ENCODE data around the gene IL17D. TPM values are rescaled to one million over a fixed set of nuclear protein-coding genes. Genes with fewer than 3 reads are reported as not detected.
A peak's percentile ranks its signal among the peaks of the same experiment; 100 is the strongest.

Gene IL17D
- total and polyA plus RNA-seq, 2 donors (not counting 3 experiments of a cell fraction or from before 2014, with no cell fraction given) = 4.0 to 6.1 TPM

DNA sequence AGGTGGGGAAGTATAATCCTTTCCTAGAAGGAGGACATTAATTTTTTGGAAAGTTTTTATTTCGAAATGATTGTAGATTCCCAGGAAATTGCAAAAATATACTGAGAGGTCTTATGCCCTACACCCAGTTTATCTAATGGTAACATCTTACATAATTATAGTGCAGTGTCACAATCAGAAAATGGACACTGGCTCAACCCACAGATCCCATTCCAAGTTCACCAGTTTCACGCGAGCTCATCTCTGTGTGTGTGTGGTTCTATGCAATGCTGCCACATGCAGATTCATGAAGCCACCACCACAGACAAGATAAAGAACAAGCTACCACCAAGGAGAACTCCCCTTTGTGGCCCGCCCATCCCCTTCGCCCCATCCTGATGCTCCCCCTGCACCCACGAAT is 24.4 kb downstream of the IL17D start:
- intact Hi-C loops (cut with micrococcal nuclease) = no loop called here
- no peak overlapping the region for H2AFZ ChIP-seq (ENCODE audit: low read depth, low read length)
- H3K9me3 ChIP-seq (replicated peaks; ENCODE audit: control insufficient read depth, insufficient read depth, low read length) = no peaks in the 10 kb centered on the region
- CTCF ChIA-PET = interaction anchor here (0.5 to 1.2 kb wide), 3 partner anchors 16 to 216 kb away, joined by 3 read pairs; no protein-coding TSS in a partner anchor
- H3K27ac ChIP-seq (ENCODE audit: insufficient read depth, low read depth, low read length) = no peak overlapping the region
- H3K9me1 ChIP-seq (replicated peaks; ENCODE audit: control insufficient read depth, extremely low read depth, insufficient read depth, low read length) = no peaks in the 10 kb centered on the region
- POLR2A ChIA-PET = no interaction called here
- FAIRE-seq (no peak), DNase-seq (ENCODE audit: low read depth, low spot score) (no peak)
- no peak overlapping the region for H3K9ac ChIP-seq (replicated peaks; ENCODE audit: extremely low read depth, insufficient read depth, low read length)
- TF ChIP-seq GATA2 (IDR thresholded peaks at IDR 0.05; ENCODE audit: insufficient read depth, insufficient read length, low read depth, low read length) = no peak
- H4K20me1 ChIP-seq (replicated peaks; ENCODE audit: control insufficient read depth, extremely low read depth, insufficient read depth, low read length) = no peaks in the 10 kb centered on the region
- peaks cover 7% of the 10 kb centered on the region for H3K4me1 ChIP-seq (ENCODE audit: control insufficient read depth, extremely low read depth, insufficient read depth, low read length)
- H3K27me3 ChIP-seq (ENCODE audit: control insufficient read depth in 2 of 2, insufficient read depth in 2 of 2, low read length in 2 of 2) = no peaks in the 10 kb centered on the region
- H3K4me3 ChIP-seq (replicated peaks in 1 of 3; ENCODE audit: insufficient read depth in 1 of 3, low read depth in 1 of 3, low read length in 3 of 3) = no peak overlapping the region
- H3K4me2 ChIP-seq (ENCODE audit: insufficient read depth, low read length) = no peak overlapping the region
- no peaks in the 10 kb centered on the region for H3K36me3 ChIP-seq (ENCODE audit: control insufficient read depth in 2 of 2, extremely low read depth in 1 of 2, insufficient read depth in 2 of 2, low read length in 2 of 2)
- no TSS peak for BruUV-seq (replicated peaks)
- dilution Hi-C loops (cut with MboI; ENCODE audit: extremely low pct_ligation_motif_present, low sequenced_read_pairs) = no loop called here
- H3K79me2 ChIP-seq (ENCODE audit: control insufficient read depth, insufficient read depth, low read length) = no peaks in the 10 kb centered on the region

DNA sequence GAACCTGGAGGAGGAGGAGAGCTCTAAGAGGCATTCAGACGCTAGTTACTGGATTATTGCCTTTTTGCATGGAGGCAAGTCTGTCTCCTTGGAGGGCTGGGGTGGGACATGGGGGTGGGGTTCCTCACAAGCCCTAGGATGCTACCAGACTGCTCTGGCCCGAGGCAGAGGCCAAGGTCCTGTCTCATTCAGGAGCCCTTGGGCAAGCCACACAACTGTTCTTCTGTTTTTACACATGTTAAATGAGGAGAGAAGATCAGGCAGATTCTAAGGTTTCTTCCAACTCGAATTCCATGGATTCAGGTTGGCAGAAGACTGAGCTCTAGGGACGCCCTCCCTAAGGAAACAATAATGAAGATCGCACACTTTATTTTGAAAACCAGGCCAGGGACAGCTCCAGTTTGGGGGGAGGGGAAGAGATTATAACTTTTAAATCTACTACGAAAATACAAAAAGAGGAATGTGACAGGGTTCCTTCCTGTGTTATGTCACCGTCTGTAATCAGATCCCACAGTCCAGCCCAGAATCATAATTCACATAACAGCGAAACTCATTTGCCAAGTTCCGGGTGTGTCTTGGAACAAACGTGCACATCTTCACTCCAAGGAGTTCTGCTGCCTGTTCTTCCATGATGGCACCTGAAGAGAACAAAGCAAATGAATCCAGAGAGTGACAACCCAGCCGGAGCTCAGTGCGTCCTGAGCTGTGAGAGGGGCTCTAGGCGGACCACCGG is 25.2 kb downstream of the IL17D start:
- peak overlapping the region; percentile 7 for H3K27ac ChIP-seq (ENCODE audit: insufficient read depth, low read depth, low read length)
- DNase-seq (ENCODE audit: low read depth, low spot score) (peak; percentile 49), FAIRE-seq (peak; percentile 86)
- H3K9me1 ChIP-seq (replicated peaks; ENCODE audit: control insufficient read depth, extremely low read depth, insufficient read depth, low read length) = no peaks in the 10 kb centered on the region
- no peaks in the 10 kb centered on the region for H3K36me3 ChIP-seq (ENCODE audit: control insufficient read depth in 2 of 2, extremely low read depth in 1 of 2, insufficient read depth in 2 of 2, low read length in 2 of 2)
- peaks cover 7% of the 10 kb centered on the region for H3K4me1 ChIP-seq (ENCODE audit: control insufficient read depth, extremely low read depth, insufficient read depth, low read length)
- no peaks in the 10 kb centered on the region for H3K9me3 ChIP-seq (replicated peaks; ENCODE audit: control insufficient read depth, insufficient read depth, low read length)
- intact Hi-C loops (cut with micrococcal nuclease) = no loop called here
- no peaks in the 10 kb centered on the region for H3K79me2 ChIP-seq (ENCODE audit: control insufficient read depth, insufficient read depth, low read length)
- no peaks in the 10 kb centered on the region for H4K20me1 ChIP-seq (replicated peaks; ENCODE audit: control insufficient read depth, extremely low read depth, insufficient read depth, low read length)
- ChIA-PET CTCF (interaction anchor here (0.6 to 1.5 kb wide), 5 partner anchors 17 to 232 kb away, joined by 3 to 4 read pairs (median 3); no protein-coding TSS in a partner anchor), POLR2A (no interaction called here)
- no peaks in the 10 kb centered on the region for H3K27me3 ChIP-seq (ENCODE audit: control insufficient read depth in 2 of 2, insufficient read depth in 2 of 2, low read length in 2 of 2)
- TF ChIP-seq POLR2A (IDR thresholded peaks at IDR 0.05; ENCODE audit: low read depth, low read length) = no peak
- TF ChIP-seq GATA2 (IDR thresholded peaks at IDR 0.05; ENCODE audit: insufficient read depth, insufficient read length, low read depth, low read length) = peak; percentile 23
- no peak overlapping the region for H3K4me3 ChIP-seq (replicated peaks in 1 of 3; ENCODE audit: insufficient read depth in 1 of 3, low read depth in 1 of 3, low read length in 3 of 3)
- no TSS peak for BruUV-seq (replicated peaks)
- H3K4me2 ChIP-seq (ENCODE audit: insufficient read depth, low read length) = peak overlapping the region; percentile 38
- H2AFZ ChIP-seq (ENCODE audit: low read depth, low read length) = peak overlapping the region; percentile 58
- H3K9ac ChIP-seq (replicated peaks; ENCODE audit: extremely low read depth, insufficient read depth, low read length) = no peak overlapping the region
- dilution Hi-C loops (cut with MboI; ENCODE audit: extremely low pct_ligation_motif_present, low sequenced_read_pairs) = no loop called here
